Glutamatergic neuron (in vitro differentiated cells): ENCODE results near the gene SPN. TPM values are rescaled to one million over a fixed set of nuclear protein-coding genes. Genes with fewer than 3 reads are reported as not detected.
"Not testable (repeated sequence)": the region's sequence is repeated elsewhere in the genome, so short reads cannot be mapped to it uniquely, and the experiment has no call there.

Experiments
- DNase-seq: peaks from one replicate; pipeline ENCODE4 v3.0.0; 2022
- H3K27ac Mint-ChIP-seq: one replicate; pipeline ENCODE4 v1.8.0; 2020; ENCODE audit warnings: mild to moderate bottlenecking, mixed read lengths, inconsistent platforms; ENCODE audit not compliant: unreplicated experiment
- H3K27me3 Mint-ChIP-seq: one replicate; pipeline ENCODE4 v1.8.0; 2020; ENCODE audit warnings: mild to moderate bottlenecking, moderate library complexity, mixed read lengths, inconsistent platforms; ENCODE audit not compliant: unreplicated experiment
- H3K36me3 Mint-ChIP-seq: one replicate; pipeline ENCODE4 v1.8.0; 2020; ENCODE audit warnings: mild to moderate bottlenecking, mixed read lengths, inconsistent platforms; ENCODE audit not compliant: unreplicated experiment
- H3K4me1 Mint-ChIP-seq: one replicate; pipeline ENCODE4 v1.8.0; 2020; ENCODE audit warnings: mild to moderate bottlenecking, low read depth, mixed read lengths, inconsistent platforms; ENCODE audit not compliant: unreplicated experiment
- H3K4me3 Mint-ChIP-seq: one replicate; pipeline ENCODE4 v1.8.0; 2020; ENCODE audit warnings: mild to moderate bottlenecking, mixed read lengths, inconsistent platforms; ENCODE audit not compliant: unreplicated experiment
- H3K9me3 Mint-ChIP-seq: one replicate; pipeline ENCODE4 v1.8.0; 2020; ENCODE audit warnings: mild to moderate bottlenecking, moderate library complexity, mixed read lengths, inconsistent platforms; ENCODE audit not compliant: unreplicated experiment
- total RNA-seq: library from RNA; stranded (reverse); fragmentation: NEBNext Ultra II Directional; extraction: Animal tissue kit (Norgen Biotek cat#: 25700); gene quantifications from one replicate; pipeline ENCODE4 v1.2.1, GENCODE V29; 2021; ENCODE audit not compliant: unreplicated experiment
- TF ChIP-seq, protein P1 (sequence below): fragments of 200-600 bp; sonication (generic); IDR thresholded peaks from one replicate; pipeline ENCODE4 v1.5.0; 2021; ENCODE audit not compliant: partially characterized antibody, unreplicated experiment

SPN gene
- total RNA-seq, 1 donor from 2014 or later = 0.27 TPM

DNA sequence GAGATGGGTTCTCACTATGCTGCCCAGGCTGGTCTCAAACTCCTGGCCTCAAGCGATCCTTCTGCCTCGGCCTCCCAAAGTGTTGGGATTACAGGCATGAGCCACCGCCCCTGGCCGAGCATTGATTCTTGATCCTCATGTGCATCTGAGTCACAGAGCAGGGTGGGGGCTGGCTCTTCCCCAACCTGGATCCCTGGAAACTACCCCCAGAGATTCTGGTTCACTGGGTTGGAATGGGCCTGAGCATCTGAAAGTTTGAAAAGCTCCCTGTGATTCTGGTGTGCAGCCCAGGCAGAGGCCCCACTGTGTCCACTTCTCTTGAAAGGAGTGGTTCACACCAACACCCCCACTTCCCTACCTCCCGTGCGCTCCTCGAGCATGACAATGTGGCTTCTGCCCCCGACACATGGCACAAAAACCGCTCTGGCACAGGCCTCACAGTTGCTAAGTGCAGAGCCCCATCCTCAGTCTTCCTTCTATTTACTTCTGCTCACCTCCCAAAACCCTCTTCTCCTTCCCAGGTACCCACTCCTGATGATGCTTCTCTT, 20.6 kb downstream of the SPN start:
- Mint-ChIP-seq H3K27me3 (peaks cover 6% of the 10 kb centered on the region), H3K4me1 (peaks cover 5% of the 10 kb centered on the region), H3K4me3 (no peak overlapping the region), H3K9me3 (no peaks in the 10 kb centered on the region), H3K27ac (no peak overlapping the region), H3K36me3 (no peaks in the 10 kb centered on the region)
- TF ChIP-seq, protein P1, sequence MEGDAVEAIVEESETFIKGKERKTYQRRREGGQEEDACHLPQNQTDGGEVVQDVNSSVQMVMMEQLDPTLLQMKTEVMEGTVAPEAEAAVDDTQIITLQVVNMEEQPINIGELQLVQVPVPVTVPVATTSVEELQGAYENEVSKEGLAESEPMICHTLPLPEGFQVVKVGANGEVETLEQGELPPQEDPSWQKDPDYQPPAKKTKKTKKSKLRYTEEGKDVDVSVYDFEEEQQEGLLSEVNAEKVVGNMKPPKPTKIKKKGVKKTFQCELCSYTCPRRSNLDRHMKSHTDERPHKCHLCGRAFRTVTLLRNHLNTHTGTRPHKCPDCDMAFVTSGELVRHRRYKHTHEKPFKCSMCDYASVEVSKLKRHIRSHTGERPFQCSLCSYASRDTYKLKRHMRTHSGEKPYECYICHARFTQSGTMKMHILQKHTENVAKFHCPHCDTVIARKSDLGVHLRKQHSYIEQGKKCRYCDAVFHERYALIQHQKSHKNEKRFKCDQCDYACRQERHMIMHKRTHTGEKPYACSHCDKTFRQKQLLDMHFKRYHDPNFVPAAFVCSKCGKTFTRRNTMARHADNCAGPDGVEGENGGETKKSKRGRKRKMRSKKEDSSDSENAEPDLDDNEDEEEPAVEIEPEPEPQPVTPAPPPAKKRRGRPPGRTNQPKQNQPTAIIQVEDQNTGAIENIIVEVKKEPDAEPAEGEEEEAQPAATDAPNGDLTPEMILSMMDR = no peak
- DNase-seq = no peak

DNA sequence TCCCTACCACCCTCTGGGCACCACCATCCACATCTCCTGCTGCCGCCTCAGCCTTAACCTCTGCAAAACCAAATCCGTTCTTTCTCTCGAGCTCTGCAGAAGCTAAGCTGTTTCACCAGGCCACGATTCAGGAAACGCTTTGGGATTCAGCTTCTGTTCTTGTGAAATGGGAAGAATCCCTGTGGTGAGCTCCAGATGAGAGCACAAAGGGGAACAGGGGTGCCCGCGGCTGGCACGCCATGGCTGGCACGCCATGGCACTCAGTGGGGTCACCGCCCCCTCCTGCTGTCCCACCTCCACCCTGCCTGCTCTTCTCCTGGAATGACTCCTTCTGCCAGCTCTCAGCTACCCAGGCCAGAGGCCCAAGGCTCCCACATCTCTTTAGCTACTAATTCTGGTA, 21.6 kb downstream of the SPN start:
- no peak overlapping the region for H3K4me3 Mint-ChIP-seq
- no peaks in the 10 kb centered on the region for H3K9me3 Mint-ChIP-seq
- H3K36me3 Mint-ChIP-seq = no peaks in the 10 kb centered on the region
- H3K27ac Mint-ChIP-seq = no peak overlapping the region
- H3K27me3 Mint-ChIP-seq = peaks cover 6% of the 10 kb centered on the region
- no peak for DNase-seq
- peaks cover under 1% of the 10 kb centered on the region for H3K4me1 Mint-ChIP-seq
- TF ChIP-seq, protein P1 = no peak

DNA sequence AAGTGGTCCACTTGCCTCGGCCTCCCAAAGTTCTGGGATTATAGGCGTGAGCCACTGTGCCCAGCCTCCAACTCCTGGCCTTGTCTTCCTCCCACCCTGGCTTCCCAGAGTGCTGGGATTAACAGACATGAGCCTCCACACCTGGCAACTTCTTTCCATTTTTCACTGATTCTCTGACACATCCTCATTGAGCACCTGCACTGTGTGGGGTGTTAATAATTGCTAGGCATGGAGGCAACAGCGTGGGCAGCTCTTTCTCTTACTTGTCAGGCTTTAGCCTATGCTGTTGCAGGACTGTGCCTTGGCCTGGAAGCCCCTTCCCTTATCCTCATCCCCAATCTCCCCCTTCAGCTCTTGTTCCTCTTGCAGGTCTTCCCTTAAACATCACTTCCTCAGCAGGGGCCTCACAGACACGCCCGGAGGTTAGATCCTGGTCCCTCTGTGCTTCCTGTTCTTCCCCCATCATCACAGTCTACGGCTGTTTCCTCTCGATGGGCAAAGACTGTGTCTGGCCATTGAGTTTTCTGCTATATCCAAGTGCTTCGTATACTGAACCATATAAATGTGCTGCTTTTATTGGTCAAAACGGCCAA, 23.8 kb downstream of the SPN start:
- H3K4me3 Mint-ChIP-seq = no peak overlapping the region
- H3K27me3 Mint-ChIP-seq = peaks cover 8% of the 10 kb centered on the region
- no peak for DNase-seq
- no peaks in the 10 kb centered on the region for H3K4me1 Mint-ChIP-seq
- H3K27ac Mint-ChIP-seq = peak overlapping the region; percentile 41
- TF ChIP-seq, protein P1 = no peak
- no peaks in the 10 kb centered on the region for H3K9me3 Mint-ChIP-seq
- H3K36me3 Mint-ChIP-seq = no peaks in the 10 kb centered on the region

DNA sequence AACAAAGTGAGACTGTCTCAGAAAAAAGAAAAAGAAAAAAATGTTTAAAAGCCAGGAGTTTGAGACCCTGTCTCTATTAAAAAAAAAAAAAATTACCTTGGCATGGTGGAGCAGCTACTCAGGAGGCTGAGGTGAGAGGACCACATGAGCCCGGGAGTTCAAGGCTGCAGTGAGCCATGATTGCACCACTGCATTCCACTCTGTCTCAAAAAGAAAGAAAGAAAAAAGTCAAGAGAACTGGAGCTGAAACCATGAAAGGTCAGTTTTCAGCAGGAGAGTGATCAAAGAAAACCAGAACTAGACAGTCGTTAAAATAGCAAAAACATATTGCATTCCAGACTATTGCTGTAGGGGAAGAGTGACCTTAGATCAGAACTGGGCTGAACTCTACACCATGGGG, 24.7 kb downstream of the SPN start:
- peak overlapping the region; percentile 33 for H3K27ac Mint-ChIP-seq
- H3K4me1 Mint-ChIP-seq = no peaks in the 10 kb centered on the region
- H3K9me3 Mint-ChIP-seq = no peaks in the 10 kb centered on the region
- H3K36me3 Mint-ChIP-seq = no peaks in the 10 kb centered on the region
- peaks cover 8% of the 10 kb centered on the region for H3K27me3 Mint-ChIP-seq
- H3K4me3 Mint-ChIP-seq = no peak overlapping the region
- TF ChIP-seq, protein P1 = no peak
- DNase-seq = no peak

DNA sequence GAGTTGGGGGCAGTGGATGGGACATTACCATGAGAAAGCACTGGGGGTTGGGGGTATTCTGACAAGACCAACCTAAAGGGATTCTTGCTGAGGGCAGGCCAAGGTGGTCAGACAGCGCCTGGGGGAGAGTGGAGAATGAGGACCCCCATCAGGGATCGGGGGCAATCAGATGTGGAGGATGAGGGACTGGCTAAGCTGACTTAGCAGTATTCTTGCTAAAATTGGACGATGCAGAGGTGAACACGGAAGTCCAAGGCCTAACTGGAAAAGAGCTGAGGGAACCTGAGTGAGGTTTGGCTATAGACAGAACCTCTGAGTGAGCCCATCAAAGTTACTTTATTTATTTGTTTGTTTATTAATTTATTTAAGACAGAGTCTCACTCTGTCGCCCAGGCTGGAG, 25.1 kb downstream of the SPN start:
- Mint-ChIP-seq H3K4me3 (no peak overlapping the region), H3K36me3 (no peaks in the 10 kb centered on the region), H3K27me3 (peaks cover 8% of the 10 kb centered on the region), H3K27ac (peak overlapping the region; percentile 33), H3K4me1 (no peaks in the 10 kb centered on the region), H3K9me3 (no peaks in the 10 kb centered on the region)
- TF ChIP-seq, protein P1 = no peak
- DNase-seq = no peak

DNA sequence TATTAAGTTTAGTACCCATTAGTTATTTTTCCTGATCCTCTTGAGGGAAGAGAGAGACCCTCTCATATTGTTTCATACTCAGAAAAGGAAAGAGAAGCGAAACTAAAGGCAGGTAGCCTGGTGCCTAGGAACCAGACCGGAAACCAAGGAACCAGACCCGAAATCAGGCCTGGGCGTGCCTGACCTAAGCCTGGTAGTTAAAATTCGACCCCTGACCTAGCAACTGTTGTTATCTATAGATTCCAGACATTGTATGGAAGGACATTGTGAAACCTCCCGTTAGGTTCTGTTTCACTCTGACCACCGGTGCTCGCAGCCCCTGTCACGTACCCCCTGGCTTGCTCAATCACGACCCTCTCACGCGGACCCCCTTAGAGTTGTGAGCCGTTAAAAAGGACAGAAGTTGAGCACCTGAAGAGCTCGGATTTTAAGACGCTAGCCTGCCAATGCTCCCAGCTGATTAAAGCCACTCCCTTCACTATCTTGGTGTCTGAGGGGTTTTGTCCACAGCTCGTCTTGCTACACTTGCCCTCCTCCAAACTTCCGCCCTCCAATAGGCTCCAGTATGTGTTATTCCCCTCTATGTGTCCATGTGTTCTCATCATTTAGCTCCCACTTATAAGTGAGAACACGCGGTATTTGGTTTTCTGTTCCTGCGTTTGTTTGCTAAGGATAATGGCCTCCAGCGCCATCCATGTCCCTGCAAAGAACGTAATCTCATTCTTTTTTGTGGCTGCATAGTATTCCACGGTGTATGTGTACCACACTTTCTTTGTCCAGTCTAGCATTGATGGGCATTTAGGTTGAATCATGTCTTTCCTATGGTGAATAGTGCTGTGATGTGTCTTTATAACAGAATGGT, 26.7 kb downstream of the SPN start:
- not testable (repeated sequence) for DNase-seq, H3K36me3 Mint-ChIP-seq, H3K4me1 Mint-ChIP-seq, H3K27ac Mint-ChIP-seq, H3K27me3 Mint-ChIP-seq, H3K9me3 Mint-ChIP-seq
- H3K4me3 Mint-ChIP-seq = peak overlapping the region; percentile 56

DNA sequence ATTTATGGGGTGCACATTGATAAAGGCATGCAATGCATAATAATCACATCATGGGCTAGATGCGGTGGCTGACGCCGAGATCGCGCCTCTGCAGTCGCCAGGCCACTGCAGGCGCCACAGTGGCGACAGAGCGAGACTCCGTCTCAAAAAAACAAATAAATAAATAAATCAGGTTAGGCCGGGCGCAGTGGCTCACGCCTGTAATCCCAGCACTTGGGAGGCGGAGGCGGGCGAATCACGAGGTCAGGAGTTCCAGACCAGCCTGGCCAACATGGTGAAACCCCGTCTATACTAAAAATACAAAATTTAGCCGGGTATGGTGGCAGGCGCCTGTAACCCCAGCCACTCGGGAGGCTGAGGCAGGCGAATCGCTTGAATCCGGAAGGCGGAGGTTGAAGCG, 29.6 kb downstream of the SPN start:
- not testable (repeated sequence) for H3K27ac Mint-ChIP-seq, H3K9me3 Mint-ChIP-seq, DNase-seq, H3K4me1 Mint-ChIP-seq, H3K4me3 Mint-ChIP-seq, H3K27me3 Mint-ChIP-seq, H3K36me3 Mint-ChIP-seq
